Tibial nerve (tissue), 4 donors: ENCODE results near the gene TCTN3.
"Not testable (repeated sequence)": the region's sequence is repeated elsewhere in the genome, so short reads cannot be mapped to it uniquely, and the experiment has no call there.

ENCODE experiments used
- CTCF ChIP-seq, 5 experiments: fragments of 200-600 bp in 3 of 5; fragments of 450-650 bp in 2 of 5; sonication (generic) in 3 of 5; IDR thresholded peaks; one replicate each; pipeline ENCODE4 v1.5.1; 2016 to 2019; ENCODE audit warnings: antibody characterized with exemption in 5 of 5, mild to moderate bottlenecking in 3 of 5, moderate library complexity in 2 of 5
- EP300 ChIP-seq, 2 donors: sonication (generic); formaldehyde crosslinking; IDR thresholded peaks; one replicate each; pipeline ENCODE4 v1.6.1; 2017; ENCODE audit warnings: antibody characterized with exemption in 2 of 2, mild to moderate bottlenecking in 1 of 2
- POLR2A ChIP-seq, 2 donors: fragments of 450-650 bp; IDR thresholded peaks; one replicate each; pipeline ENCODE4 v1.6.1; 2017; ENCODE audit warnings: antibody characterized with exemption in 2 of 2, mild to moderate bottlenecking in 2 of 2, moderate library complexity in 2 of 2

GRCh38 chr10:95720745-95721144 lies 27.0 kb upstream of the TCTN3 start:
- not testable (repeated sequence) for TF ChIP-seq CTCF, EP300, POLR2A (IDR thresholded peaks at IDR 0.05)
